GM12801 (cell line): ENCODE data around the gene NR1D1.

ENCODE experiments used
- CTCF ChIP-seq: IDR thresholded peaks from one replicate; pipeline ENCODE4 v1.5.1; 2011; ENCODE audit warnings: control low read depth; ENCODE audit not compliant: insufficient read length; ENCODE audit errors: extremely low read depth

Gene NR1D1

GRCh38 chr17:40091691-40092397 lies 8.5 kb downstream of the NR1D1 start:
- no peak for TF ChIP-seq CTCF

GRCh38 chr17:40090237-40091119 lies 9.9 kb downstream of the NR1D1 start:
- TF ChIP-seq CTCF: no peak

- no peak for TF ChIP-seq CTCF
Observed at GRCh38 chr17:40089077-40089895, 11.1 kb downstream of the NR1D1 start.

- TF ChIP-seq CTCF: no peak
Observed at GRCh38 chr17:40087903-40088718, 12.3 kb downstream of the NR1D1 start.

GRCh38 chr17:40087049-40087794 lies 13.2 kb downstream of the NR1D1 start:
- no peak for TF ChIP-seq CTCF

GRCh38 chr17:40086150-40087044 lies 14.0 kb downstream of the NR1D1 start:
- TF ChIP-seq CTCF: no peak
